ENCODE measurements around the gene ARHGAP21.

ARHGAP21 gene

DNA sequence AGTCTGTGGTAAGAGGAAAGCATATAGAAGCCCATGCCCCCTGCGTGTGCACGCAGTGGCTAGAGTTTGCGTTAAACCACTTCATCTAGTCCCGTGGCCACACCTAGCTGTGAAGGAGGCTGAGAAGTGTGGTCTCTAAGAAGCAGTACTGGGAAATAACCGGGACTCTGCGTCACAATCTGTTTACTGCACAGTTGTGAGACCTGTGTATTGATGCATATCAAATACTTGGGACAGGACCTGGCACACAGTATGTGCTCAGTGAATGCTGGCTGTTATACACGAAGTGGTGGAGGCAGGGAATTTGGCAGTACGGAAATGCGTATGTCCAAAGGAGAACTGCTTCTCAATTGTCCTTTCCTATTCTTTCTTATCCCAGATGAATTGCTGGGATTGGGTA, 149.5 kb downstream of the ARHGAP21 start:
- no peak for DNase-seq (ENCODE audit: low read depth)

DNA sequence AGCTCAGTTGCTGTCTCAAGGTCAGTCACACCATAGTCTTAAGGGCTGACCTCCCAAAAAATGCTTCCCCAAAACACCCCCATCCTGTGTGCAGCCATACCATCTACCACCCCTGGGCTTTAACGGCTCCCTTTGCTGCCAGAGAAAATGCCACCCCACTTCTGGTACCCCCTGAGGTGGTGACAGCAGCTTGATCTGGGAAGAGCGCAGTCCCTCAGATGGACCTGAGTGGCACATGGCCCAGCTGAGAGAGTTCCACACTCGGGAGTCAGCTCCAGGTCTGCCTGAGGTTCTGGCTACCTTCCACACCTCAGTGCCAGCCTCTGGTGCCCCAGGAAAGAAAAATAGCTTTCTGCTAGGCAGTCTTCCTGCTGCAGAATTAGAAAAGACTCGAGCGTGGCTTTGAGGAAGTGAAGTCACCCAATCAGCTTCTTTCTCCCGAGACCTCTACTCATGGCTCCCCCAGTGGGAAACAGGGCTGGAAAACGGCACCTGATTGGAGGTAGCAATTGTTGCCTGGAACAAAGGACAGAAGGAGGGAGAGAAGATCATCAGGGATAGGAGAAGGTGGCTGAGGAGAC, 151.7 kb downstream of the ARHGAP21 start:
- no peak for DNase-seq (ENCODE audit: low read depth)

DNA sequence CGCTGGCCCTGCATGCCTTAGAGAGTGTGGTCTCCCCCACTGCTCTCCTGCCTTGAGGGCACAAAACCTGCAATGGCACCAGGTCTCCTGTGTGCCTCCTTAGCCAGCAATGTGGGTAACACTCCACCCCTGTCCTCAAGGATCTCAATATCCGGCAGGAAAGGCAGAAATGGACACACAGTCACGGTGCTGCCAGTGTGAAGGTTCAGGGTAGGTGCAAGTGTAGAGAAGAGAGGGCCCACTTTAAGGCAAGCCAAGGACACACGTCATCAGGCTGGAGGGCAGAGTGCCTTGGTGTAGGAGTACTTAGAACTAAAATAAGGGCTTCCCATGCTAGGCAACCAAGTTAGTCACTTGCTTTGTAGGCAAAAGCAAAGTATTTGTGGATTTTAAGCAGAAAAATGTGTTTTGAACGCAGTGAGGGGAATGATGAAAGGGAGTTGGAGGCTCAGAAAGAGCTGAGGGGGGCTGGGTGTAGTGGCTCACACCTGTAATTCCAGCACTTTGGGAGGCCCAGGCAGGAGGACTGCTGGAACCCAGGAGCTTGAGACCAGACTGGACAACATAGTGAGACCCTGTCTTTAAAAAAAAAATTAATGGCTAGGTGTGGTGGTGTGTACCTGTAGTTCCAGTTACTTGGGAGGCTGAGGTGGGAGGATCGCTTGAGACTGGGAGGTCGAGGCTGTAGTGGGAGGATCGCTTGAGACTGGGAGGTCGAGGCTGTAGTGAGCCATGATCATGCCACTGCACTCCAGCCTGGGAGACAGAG, 152.8 kb downstream of the ARHGAP21 start:
- no peak for DNase-seq (ENCODE audit: low read depth)

DNA sequence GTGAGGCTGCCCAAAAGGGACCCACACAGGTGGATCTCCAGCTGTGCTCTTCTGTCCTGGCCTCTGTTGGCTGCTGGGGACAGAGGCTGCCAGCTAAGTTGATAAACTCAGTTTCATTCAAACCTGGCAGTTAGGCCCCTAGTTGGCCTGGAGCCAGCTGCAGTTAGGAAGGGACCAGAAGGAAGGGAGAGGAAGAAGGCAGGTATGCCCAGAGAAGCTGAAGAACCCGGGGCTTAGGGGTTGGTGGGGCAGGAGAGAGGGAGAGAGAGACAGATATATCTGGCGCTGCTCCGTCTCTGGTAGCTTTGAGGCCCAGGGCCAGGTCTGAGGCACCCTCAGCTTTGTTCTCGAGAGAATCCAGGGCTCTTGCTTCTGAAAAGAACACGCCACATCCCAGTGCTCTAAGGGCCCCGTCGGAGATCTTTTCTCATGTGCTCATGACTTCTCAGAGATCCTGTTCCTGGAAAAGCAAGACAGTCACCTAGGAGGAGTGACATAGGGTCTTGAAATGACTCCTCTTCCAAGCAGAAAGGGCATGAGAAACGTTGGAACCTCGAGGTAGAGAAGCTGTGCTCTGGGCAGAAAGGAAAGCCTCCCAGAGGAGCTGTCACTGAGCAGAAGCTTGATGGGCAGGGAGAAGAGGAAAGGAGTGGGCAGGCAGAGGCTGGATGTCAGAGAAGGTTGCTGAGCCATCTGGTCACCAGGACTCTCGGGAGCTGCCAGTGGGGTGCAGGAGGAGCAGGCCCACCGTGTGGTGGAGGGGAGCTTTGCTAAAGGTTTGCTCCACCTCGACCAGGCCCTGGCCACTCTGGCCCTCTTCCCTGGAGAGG, 153.6 kb downstream of the ARHGAP21 start:
- no peak for DNase-seq (ENCODE audit: low read depth)

DNA sequence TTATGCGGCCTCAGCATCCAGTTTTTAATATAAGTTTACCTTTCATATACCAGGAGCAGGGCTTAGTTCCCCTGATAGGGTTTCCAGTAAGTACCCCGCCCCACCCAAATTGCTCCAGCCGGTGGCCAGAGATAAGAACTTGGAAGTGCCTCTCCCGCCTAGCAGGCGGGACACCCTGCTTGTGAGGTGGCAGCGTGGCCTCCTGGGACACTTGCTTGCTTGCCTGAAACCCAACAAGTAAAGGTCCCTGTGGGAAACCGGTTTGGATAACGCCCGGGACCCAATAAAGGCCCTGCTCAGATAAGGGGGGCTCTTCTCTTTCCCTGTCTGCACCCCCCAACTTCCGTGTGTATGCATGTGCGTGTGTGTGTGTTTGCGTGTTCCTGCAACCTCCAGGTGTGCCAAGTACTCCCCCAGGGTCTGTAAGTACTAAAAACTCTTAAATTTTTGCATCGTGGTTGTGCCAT, 154.3 kb downstream of the ARHGAP21 start:
- DNase-seq (ENCODE audit: low read depth) = no peak

DNA sequence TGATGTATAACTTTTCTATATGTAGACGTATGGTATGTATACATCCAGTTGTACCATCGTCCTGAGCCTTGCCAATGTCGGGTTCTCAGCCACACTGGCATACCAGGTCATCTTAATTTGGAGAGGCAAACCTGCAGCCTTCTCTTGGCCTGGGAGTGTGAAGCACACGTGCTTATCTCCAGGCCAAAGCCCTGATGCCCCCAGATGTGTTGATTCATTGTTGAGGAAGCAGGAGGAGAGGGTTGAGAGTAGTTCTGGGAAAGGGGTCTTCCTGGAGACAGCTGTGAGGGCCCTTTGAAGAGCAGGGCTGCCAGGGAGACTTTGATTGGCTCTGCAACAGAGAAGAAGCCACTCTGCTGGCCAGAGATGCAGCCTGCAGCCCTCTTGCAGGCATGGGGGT, 155.6 kb downstream of the ARHGAP21 start:
- no peak for DNase-seq (ENCODE audit: low read depth)

DNA sequence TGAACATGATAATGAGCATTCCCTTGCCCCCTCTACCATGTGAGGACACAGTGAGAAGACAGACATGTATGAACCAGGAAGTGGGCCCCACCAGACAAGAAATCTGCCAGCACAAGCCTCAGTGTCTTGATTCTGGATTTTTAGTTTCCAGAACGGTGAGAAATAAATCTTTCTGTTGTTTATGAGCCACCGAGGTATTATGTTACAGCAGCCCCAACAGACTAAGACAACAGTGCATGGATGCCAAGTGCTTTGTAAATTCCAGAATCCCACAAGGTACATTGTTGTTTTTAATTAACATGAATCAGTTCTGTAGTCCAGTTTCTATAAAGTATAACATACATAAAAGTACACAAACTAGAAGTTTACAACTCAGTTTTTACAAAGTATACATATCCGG, 162.2 kb downstream of the ARHGAP21 start:
- DNase-seq (ENCODE audit: low read depth) = no peak

DNA sequence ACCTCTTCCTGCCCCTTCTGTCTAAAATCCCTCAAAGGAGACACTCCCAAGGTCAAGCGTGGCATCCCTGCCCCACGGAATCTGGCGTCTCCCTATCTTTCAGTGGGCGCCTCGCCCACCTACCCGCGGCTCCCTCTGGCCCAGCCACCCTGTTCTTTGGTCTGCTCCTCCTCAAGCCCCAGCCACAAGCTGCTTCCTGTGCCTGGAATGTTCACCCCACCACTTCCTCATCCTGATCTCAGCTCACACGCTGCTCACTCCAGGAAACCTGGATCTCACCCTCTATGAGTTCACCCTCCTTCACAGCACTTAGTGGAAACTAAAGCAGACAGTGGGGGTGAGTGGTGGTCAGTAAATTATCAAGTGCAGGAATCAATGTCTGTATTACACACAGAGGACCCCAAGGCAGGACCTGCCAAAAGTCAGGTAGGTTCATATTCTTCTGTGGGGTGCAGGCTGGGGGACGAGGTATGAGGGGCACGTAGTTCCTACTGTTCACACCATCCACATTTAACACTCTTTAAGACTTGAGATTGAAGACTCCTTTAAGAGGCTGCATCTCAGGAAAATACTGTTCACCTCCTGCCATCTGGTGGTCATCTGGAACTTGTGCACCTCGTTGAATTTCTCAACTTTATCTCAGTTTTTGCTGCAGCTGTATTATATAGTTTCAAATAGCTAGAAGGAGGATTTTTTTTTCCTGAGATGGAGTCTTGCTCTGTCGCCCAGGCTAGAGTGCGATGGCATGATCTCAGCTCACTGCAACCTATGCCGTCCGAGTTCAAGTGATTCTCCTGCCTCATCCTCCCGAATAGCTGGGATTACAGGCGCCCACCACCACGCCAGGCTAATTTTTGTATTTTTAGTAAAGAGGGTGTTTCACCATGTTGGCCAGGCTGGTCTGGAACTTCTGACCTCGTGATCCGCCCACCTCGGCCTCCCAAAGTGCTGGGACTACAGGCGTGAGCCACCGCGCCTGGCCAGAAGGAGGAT, 166.6 kb downstream of the ARHGAP21 start:
- DNase-seq (ENCODE audit: low read depth) = peak; percentile 73

DNA sequence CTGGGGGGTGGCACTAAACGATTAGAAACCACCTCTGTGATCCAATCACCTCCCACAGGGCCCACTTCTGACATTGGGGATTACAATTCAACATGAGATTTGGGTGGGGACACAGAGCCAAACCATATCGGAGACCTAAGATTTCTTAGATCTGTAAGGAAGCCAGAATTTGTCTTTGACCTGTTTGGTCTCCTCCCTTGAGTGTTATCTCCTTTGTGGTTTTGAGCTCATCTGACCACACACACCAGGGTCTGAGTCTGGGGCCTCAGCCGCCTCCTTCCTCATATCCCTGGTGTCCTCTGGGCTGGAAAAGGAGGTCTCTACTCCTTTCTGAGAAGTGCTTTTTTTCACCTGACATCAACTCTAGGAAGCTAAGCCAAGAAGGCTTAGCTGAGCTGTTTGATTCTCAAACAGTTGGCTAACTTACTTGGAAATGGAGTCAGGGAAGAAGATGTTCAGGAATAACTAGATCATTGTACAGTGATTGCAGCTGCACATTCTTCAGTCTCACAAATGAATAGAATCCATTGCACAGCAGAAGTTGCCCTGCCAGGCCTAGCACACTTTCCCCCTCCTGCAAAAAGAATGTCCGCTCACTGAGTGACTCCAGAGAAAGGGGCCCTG, 167.4 kb downstream of the ARHGAP21 start:
- DNase-seq (ENCODE audit: low read depth) = no peak

DNA sequence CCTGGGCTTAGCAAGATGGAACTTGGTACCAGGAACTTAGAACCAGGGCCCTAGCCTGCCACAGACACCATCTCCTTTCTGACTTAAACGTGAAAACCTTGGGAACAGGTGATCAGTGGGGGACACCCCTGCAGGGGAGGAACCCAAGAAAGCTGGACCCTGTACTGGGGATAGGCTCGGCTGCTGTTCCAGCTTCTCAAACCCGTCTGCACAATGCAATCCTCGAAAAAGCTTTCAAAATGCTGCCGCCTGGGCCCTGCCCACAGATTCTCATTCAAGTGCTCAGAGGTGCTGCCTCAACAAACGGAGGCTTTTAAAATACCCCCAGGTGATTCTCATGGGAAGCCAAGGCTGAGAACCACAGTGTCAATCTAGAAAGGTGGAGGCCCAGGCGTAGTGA, 169.7 kb downstream of the ARHGAP21 start:
- no peak for DNase-seq (ENCODE audit: low read depth)

DNA sequence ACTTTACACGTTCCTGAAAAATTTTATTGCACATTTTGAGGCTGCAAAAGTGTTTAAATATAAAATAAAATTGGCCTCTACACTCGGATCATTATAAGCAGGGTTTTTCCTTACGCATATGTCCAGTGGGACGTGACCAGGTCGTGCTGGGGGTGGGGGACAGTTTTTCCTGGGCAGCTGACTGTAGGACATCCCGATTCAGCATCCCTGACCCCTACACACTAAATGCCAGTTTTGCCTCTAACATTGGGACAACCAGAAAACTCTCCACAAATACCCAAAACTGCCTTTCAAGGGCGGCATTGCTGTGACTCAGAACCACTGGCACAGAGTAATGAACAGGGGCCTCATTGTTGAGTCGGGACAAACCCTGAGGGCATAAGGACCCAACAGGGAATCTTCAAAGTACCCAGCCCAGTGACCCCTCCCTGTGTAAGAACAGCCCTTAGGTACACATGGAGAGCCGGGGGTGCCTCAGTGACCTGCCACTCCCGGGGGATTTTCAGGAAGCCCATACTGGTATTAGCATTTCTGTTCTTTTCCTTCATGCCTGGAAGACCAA, 170.6 kb downstream of the ARHGAP21 start:
- DNase-seq (ENCODE audit: low read depth) = no peak

DNA sequence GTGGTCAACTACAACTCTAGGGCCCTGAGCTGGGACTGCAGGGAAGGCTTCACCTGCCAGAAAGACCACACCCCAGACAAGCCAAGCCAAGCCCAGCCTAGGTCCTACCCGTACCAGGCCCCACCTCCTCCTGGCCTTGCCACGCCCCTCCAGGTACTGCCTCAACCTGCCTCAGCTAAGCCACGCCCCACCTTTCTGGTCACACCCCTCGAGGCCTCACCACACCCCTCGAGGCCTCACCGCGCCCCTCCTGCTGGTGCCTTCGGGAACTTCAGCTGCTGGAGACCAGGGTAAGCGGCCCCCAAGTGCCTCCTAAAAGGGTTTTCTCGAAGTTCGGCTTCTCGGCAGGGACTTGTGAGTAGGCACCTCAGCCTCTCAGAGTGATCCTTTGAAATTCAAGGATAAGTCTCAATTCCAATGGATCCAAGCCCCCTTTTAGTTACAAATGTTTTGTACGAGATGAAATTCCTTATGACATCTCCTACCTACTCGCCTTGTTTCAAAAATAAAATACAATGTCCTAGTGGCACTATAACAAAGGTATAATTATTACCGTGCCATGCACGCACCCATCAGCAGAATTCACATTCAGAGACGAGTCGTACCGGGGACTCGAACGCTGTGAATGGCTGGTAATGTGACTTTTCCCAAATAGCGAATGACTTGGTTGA, 171.2 kb downstream of the ARHGAP21 start:
- no peak for DNase-seq (ENCODE audit: low read depth)

DNA sequence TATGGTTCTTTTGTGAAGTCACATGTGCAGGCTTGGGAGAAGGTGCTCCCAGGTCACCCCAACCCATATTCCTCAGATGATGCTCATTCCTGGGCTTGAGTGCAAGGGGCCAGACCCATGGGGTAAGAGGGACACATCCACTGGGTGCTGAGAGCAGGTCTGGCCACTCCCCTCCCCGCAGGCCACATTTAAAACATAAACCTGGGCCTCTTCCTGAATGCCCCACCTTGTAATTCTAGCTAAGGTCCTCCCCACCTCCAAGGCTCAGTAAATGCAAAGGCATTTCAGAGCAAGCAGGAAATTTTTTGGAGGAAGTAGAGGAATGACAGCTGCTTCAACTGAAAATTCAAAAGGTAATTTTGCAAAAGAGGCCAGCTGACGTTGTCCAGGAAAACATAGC, 172.5 kb downstream of the ARHGAP21 start:
- DNase-seq (ENCODE audit: low read depth) = no peak

DNA sequence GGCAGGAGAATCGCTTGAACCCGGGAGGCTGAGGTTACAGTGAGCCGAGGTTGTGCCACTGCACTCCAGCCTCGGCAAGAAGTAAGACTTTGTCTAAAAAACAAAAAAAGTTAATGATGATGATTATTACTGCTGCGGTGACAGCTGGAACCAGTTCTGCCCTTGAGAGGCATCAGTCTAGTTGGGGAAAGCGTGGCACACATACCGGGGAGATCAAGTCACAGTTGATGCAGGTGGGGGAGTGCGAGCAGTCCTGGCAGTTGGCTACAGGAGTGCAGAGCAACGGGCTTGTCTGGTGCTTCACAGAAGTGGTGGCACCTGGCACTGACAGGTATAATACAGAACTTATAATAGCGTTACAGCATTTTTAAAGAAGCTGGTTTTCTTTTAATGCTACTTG, 173.0 kb downstream of the ARHGAP21 start:
- DNase-seq (ENCODE audit: low read depth) = no peak

DNA sequence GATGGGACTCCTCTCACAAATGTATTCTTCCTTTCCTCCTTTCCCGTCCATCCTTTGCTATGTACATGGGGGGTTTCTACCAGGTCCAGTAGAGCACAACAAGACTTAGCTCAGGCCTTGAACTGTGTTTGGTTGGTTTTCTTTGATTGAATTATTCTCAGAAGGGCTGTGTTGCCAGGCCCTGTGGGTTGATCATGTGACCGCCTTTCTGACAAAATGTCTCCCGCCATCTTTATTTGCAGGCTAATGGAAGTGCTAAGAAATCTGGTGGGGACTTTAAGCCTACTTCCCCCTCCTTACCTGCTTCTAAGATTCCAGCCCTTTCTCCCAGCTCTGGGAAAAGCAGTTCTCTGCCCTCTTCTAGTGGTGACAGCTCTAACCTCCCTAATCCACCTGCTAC, 178.1 kb downstream of the ARHGAP21 start:
- no peak for DNase-seq (ENCODE audit: low read depth)

DNA sequence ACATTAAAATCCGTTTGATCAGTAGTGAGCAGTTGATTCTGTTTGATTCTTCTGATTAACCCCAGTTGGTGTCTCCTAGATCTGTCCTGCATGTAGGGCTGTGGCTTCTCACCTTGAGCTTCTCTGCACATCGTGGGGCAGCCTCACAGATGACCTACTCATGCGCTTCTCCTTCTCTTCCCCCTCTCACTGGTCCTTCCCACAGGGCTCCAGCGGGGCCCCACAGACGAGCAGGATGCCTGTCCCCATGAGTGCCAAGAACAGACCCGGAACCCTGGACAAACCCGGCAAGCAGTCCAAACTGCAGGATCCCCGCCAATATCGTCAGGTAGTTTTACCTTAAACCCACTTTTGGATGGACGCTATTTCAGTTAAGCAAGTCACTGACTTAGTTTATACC, 178.9 kb downstream of the ARHGAP21 start:
- DNase-seq (ENCODE audit: low read depth) = no peak

DNA sequence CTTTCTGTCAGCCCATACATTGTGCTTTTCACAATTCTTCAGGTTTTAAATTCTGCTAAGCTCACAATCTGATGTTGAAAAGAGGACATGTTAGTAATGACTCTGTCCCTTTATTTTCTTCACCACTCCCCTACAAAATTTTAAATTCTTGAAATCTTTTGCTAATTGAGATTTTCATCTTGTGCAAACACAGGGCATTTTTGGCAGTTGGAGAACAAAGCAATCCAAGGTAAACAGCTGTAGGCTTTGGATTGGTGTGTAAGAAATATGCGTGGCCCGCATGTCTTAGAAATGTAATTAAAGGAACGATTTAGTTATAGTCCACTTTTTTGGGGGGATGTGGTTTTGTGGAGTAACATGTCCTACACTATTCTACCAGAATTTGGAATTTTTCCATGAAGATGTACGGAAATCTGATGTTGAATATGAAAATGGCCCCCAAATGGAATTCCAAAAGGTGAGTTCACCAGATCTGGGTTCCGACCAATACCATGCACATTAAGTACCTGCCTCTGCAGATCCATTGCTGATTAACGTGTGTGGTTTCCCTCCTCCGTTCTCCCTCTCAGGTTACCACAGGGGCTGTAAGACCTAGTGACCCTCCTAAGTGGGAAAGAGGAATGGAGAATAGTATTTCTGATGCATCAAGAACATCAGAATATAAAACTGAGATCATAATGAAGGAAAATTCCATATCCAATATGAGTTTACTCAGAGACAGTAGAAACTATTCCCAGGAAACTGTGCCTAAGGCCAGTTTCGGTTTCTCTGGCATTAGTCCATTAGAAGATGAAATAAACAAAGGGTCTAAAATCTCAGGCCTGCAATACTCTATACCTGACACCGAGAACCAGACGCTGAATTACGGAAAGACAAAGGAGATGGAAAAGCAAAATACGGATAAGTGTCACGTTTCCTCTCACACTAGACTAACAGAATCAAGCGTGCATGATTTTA, 181.1 kb downstream of the ARHGAP21 start:
- DNase-seq (ENCODE audit: low read depth) = no peak

DNA sequence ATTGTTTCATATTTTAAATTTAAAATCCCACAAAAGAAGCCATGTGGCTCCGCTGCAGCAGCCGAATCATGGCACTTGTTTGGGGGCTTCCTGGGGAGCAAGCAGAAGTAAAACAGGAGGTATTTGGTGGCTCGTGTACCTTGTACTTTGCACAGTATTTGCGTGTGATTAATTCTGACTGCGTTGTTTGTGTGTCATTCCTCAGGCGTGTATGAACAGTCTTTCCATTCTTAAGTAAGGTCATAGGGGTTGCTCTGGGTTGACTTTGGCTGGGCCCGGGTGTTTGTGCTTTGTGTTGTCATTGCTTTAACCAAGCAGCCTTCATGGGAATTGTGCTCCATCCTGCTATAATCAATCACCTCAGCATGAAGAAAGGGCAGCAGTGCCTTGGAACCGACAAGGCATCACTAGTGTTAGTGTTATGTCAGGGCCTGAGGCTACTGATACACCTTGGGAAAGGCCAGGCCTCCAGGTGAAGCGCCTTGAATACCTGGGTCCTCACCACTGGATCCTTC, 182.4 kb downstream of the ARHGAP21 start:
- DNase-seq (ENCODE audit: low read depth) = no peak

DNA sequence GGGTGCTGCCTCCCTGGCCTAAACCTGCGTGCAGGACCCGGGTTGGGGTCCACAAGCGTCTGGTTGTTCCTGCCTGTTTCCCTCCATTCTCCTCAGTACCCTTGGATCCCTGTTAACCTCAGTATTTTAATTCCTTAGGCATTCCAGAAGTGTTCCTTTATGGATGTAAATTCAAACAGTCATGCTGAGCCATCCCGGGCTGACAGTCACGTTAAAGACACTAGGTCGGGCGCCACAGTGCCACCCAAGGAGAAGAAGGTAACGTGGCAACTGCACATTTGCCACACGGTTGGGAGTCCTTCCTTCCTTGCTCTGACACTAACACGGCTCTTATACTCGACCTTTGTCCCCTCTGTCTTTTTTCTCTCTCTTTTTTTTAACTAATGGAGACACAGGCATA, 187.1 kb downstream of the ARHGAP21 start:
- DNase-seq (ENCODE audit: low read depth) = no peak

All from fibroblast of the conjunctiva (primary cell).